ENCODE measurements around the gene PSIP1.

DNA sequence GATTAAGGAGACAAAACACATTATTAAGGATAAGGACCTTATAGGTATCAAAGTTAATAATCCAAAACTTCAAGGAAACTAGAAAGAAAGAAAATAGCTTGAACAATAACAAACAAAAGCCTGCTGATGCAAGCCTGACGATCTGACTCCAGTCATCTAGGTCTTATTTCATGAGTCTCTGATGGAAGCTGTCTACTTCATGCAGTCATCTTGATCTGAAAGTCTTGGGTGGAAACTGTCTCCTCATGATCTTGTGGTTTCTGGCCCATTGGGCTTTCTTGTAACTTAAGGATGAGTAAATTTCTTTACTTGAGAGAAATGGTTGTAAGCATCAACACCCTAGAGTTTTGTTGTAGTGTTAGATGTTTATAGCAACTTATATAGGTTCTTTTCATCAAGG, 20.6 kb upstream of the PSIP1 start:
- TF ChIP-seq, protein P1, sequence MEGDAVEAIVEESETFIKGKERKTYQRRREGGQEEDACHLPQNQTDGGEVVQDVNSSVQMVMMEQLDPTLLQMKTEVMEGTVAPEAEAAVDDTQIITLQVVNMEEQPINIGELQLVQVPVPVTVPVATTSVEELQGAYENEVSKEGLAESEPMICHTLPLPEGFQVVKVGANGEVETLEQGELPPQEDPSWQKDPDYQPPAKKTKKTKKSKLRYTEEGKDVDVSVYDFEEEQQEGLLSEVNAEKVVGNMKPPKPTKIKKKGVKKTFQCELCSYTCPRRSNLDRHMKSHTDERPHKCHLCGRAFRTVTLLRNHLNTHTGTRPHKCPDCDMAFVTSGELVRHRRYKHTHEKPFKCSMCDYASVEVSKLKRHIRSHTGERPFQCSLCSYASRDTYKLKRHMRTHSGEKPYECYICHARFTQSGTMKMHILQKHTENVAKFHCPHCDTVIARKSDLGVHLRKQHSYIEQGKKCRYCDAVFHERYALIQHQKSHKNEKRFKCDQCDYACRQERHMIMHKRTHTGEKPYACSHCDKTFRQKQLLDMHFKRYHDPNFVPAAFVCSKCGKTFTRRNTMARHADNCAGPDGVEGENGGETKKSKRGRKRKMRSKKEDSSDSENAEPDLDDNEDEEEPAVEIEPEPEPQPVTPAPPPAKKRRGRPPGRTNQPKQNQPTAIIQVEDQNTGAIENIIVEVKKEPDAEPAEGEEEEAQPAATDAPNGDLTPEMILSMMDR (conservative IDR thresholded peaks at IDR 0.05) = no peak
- no peak for TF ChIP-seq ZFX (IDR thresholded peaks at IDR 0.05)
